CD8-positive, alpha-beta memory T cell (primary cell): Measurements from ENCODE around the gene FOXP2. TPM values are rescaled to one million over a fixed set of nuclear protein-coding genes. Genes with fewer than 3 reads are reported as not detected.

Experiments used
- CTCF ChIA-PET: fragments of 350-600 bp; sonication (Branson Sonifier 250); formaldehyde crosslinking; loops from one replicate; lab custom pipeline; 2021; ENCODE audit warnings: antibody characterized with exemption; lab: Charles Lee
- POLR2A ChIA-PET: fragments of 350-600 bp; sonication (Branson Sonifier 250); formaldehyde crosslinking; loops from one replicate; lab custom pipeline; 2021; ENCODE audit warnings: antibody characterized with exemption; lab: Charles Lee
- DNase-seq, 5 donors: peaks; one replicate each; pipeline versions ENCODE4 v3.0.0 to v3.0.0-alpha.2; 2020 to 2022; ENCODE audit warnings: mixed read lengths in 1 of 5
- H3K27ac ChIP-seq: one replicate; pipeline ENCODE4 v1.7.0; 2013; ENCODE audit warnings: low read depth, mild to moderate bottlenecking, low read length, moderate library complexity
- H3K27me3 ChIP-seq: 2 replicates; pipeline ENCODE4 v1.7.0; 2013; ENCODE audit warnings: low read length, mild to moderate bottlenecking; ENCODE audit not compliant: insufficient read depth, poor library complexity, severe bottlenecking
- H3K36me3 ChIP-seq: 2 replicates; pipeline ENCODE4 v1.7.0; 2013; ENCODE audit warnings: mild to moderate bottlenecking, low read length, moderate library complexity; ENCODE audit not compliant: insufficient read depth
- H3K4me1 ChIP-seq: 2 replicates; pipeline ENCODE4 v1.7.0; 2013; ENCODE audit warnings: mild to moderate bottlenecking, low read length, moderate library complexity; ENCODE audit not compliant: insufficient read depth
- H3K4me3 ChIP-seq: 2 replicates; pipeline ENCODE4 v1.7.0; 2013; ENCODE audit warnings: mild to moderate bottlenecking, low read length
- H3K9me3 ChIP-seq: 2 replicates; pipeline ENCODE4 v1.7.0; 2013; ENCODE audit warnings: mild to moderate bottlenecking, low read length
- H3K27ac Mint-ChIP-seq, 8 donors: one replicate each; pipeline ENCODE4 v1.8.0; 2020 to 2021; ENCODE audit warnings: mixed read lengths in 8 of 8, mild to moderate bottlenecking in 6 of 8, inconsistent platforms in 3 of 8, moderate library complexity in 3 of 8
- H3K27me3 Mint-ChIP-seq, 2 donors: one replicate each; pipeline ENCODE4 v1.8.0; 2020 to 2021; ENCODE audit warnings: mixed read lengths in 2 of 2, mild to moderate bottlenecking in 1 of 2, moderate library complexity in 1 of 2
- H3K36me3 Mint-ChIP-seq, 3 donors: one replicate each; pipeline ENCODE4 v1.8.0; 2020 to 2021; ENCODE audit warnings: mixed read lengths in 3 of 3, inconsistent platforms in 1 of 3, mild to moderate bottlenecking in 1 of 3
- H3K4me1 Mint-ChIP-seq, 3 donors: one replicate each; pipeline ENCODE4 v1.8.0; 2020 to 2021; ENCODE audit warnings: mixed read lengths in 3 of 3, inconsistent platforms in 1 of 3, mild to moderate bottlenecking in 1 of 3
- H3K4me3 Mint-ChIP-seq, 7 donors: one replicate each; pipeline ENCODE4 v1.8.0; 2020 to 2021; ENCODE audit warnings: mixed read lengths in 7 of 7, mild to moderate bottlenecking in 6 of 7, moderate library complexity in 4 of 7, inconsistent platforms in 2 of 7
- H3K9me3 Mint-ChIP-seq, 5 donors: one replicate each; pipeline ENCODE4 v1.8.0; 2020 to 2022; ENCODE audit warnings: mixed read lengths in 5 of 5, mild to moderate bottlenecking in 3 of 5, moderate library complexity in 2 of 5, inconsistent platforms in 1 of 5
- polyA plus RNA-seq: library from polyadenylated mRNA; unstranded; fragments of 300-500 nt; fragmentation: Illumina TruSeq; gene quantifications from one replicate; pipeline ENCODE4 v1.2.3, GENCODE V29; 2021
- total RNA-seq, 2 experiments: library from RNA; stranded (reverse); gene quantifications; one replicate each; pipeline ENCODE4 v1.2.3, GENCODE V29; 2021

The FOXP2 gene
- total and polyA plus RNA-seq, 3 experiments from 2014 or later: not detected

GRCh38 chr7:114740941-114741340 lies 326.3 kb downstream of the FOXP2 start:
- Histone ChIP-seq H3K36me3 (no peaks in the 10 kb centered on the region), H3K4me1 (no peaks in the 10 kb centered on the region), H3K4me3 (no peak overlapping the region), H3K27ac (no peak overlapping the region), H3K27me3 (no peaks in the 10 kb centered on the region), H3K9me3 (no peaks in the 10 kb centered on the region)
- no peak overlapping the region for H3K4me3 Mint-ChIP-seq
- ChIA-PET POLR2A (no interaction called here), CTCF (no interaction called here)
- H3K4me1 Mint-ChIP-seq: no peaks in the 10 kb centered on the region
- no peak overlapping the region for H3K27ac Mint-ChIP-seq
- H3K9me3 Mint-ChIP-seq: no peaks in the 10 kb centered on the region
- H3K36me3 Mint-ChIP-seq: no peaks in the 10 kb centered on the region
- no peaks in the 10 kb centered on the region for H3K27me3 Mint-ChIP-seq
- DNase-seq: no peak

DNA sequence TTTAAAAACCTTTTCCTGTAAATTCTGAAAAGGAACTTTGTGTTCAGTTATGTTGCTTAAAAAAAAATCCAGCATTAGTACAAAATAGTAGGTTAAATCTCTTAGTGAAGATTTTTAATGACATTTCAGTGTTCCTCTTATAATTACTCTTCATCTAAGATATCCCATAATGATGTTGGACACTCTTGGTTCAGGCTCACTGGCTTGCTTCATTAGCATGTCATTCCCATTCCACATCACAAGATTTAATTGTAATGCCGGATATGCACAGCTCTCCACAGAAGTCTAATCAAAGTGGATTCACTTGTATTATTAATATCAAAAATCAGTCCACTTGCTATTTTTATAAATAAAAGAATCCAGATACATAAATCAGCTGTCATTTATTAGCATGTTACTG lies 327.3 kb downstream of the FOXP2 start:
- POLR2A ChIA-PET: no interaction called here
- DNase-seq: no peak
- H3K27me3 ChIP-seq: no peaks in the 10 kb centered on the region
- no peaks in the 10 kb centered on the region for H3K36me3 ChIP-seq
- Mint-ChIP-seq H3K4me3 (no peak overlapping the region), H3K27me3 (no peaks in the 10 kb centered on the region), H3K9me3 (no peaks in the 10 kb centered on the region), H3K36me3 (no peaks in the 10 kb centered on the region), H3K27ac (no peak overlapping the region), H3K4me1 (no peaks in the 10 kb centered on the region)
- no peaks in the 10 kb centered on the region for H3K4me1 ChIP-seq
- CTCF ChIA-PET: no interaction called here
- no peaks in the 10 kb centered on the region for H3K9me3 ChIP-seq
- H3K4me3 ChIP-seq: no peak overlapping the region
- H3K27ac ChIP-seq: no peak overlapping the region
